HepG2 (cell line): ENCODE measurements around the gene ADCY7. TPM values are rescaled to one million over a fixed set of nuclear protein-coding genes. Genes with fewer than 3 reads are reported as not detected.

Experiments used
- BHLHE40 ChIP-seq: IDR thresholded peaks from 2 replicates; pipeline ENCODE4 v1.6.1; 2011; ENCODE audit warnings: low read length, improper control_type of control experiment
- CCAR2 ChIP-seq: fragments of 200-400 bp; formaldehyde crosslinking; optimal IDR thresholded peaks from 2 replicates; pipeline ENCODE3; 2018; ENCODE audit warnings: low read depth, mild to moderate bottlenecking, low read length, moderate library complexity
- NKX3-1 ChIP-seq: sonication (generic); formaldehyde crosslinking; IDR thresholded peaks from 2 replicates; pipeline ENCODE4 v1.5.0; 2020; ENCODE audit warnings: missing genetic modification reagents
- SCMH1 ChIP-seq: sonication (generic); formaldehyde crosslinking; IDR thresholded peaks from 2 replicates; pipeline ENCODE4 v1.9.0; 2021; ENCODE audit warnings: missing genetic modification reagents, mild to moderate bottlenecking, borderline replicate concordance
- SOX6 ChIP-seq, 2 experiments: fragments of 450-650 bp in 1 of 2; sonication (generic) in 1 of 2; formaldehyde crosslinking in 1 of 2; IDR thresholded peaks; 2 replicates each; pipeline versions ENCODE4 v1.4.0 to v1.6.1; 2017 to 2020; ENCODE audit warnings: antibody characterized with exemption in 1 of 2, mild to moderate bottlenecking in 1 of 2, missing genetic modification reagents in 1 of 2
- ZNF446 ChIP-seq: sonication (generic); formaldehyde crosslinking; IDR thresholded peaks from 2 replicates; pipeline ENCODE4 v1.5.0; 2020; ENCODE audit warnings: mild to moderate bottlenecking, missing genetic modification reagents
- ZNF496 ChIP-seq: sonication (generic); formaldehyde crosslinking; IDR thresholded peaks from 2 replicates; pipeline ENCODE4 v1.8.1; 2023; ENCODE audit warnings: mild to moderate bottlenecking, moderate library complexity, missing genetic modification reagents; ENCODE audit not compliant: insufficient replicate concordance
- ZNF777 ChIP-seq: sonication (generic); formaldehyde crosslinking; IDR thresholded peaks from 2 replicates; pipeline ENCODE4 v1.4.0; 2020; ENCODE audit warnings: missing genetic modification reagents
- polyA plus RNA-seq, 8 experiments: library from polyadenylated mRNA; depleted of rRNA in 3 of 8; stranded (reverse) in 7 of 8; unstranded in 1 of 8; fragments of >200 nt; fragmentation: Illumina TruSeq in 4 of 8; extraction: Trizol in 4 of 8; gene quantifications; 2 replicates each; pipeline versions ENCODE4 v1.2.1 to v1.2.3, GENCODE V29; 2011 to 2016; ENCODE audit warnings: low read depth in 4 of 8, missing spikeins in 1 of 8, mixed read lengths in 1 of 8; ENCODE audit not compliant: insufficient read depth in 1 of 8
- total RNA-seq, 5 experiments: library from RNA; depleted of rRNA; stranded (reverse); fragments of >200 nt; fragmentation: Illumina TruSeq; extraction: Trizol; gene quantifications; 2 replicates each; pipeline ENCODE4 v1.2.3, GENCODE V29; 2016; ENCODE audit warnings: low read depth in 1 of 5
- TF ChIP-seq, protein P1 (sequence below): IDR thresholded peaks from 2 replicates; pipeline ENCODE4 v1.6.1; 2016; ENCODE audit warnings: missing compliant biosample characterization, missing genetic modification reagents, borderline replicate concordance
- TF ChIP-seq, protein P2 (sequence below): sonication (generic); formaldehyde crosslinking; conservative IDR thresholded peaks from 2 replicates; pipeline ENCODE4 v1.4.0; 2020; ENCODE audit warnings: missing genetic modification reagents
- TF ChIP-seq, protein P3 (sequence below): sonication (generic); formaldehyde crosslinking; IDR thresholded peaks from 2 replicates; pipeline ENCODE4 v1.5.1; 2020; ENCODE audit warnings: mild to moderate bottlenecking, moderate library complexity, missing genetic modification reagents
- TF ChIP-seq, protein P4 (sequence below): sonication (generic); formaldehyde crosslinking; IDR thresholded peaks from 2 replicates; pipeline ENCODE4 v1.9.0; 2022; ENCODE audit warnings: low read depth, missing genetic modification reagents
- TF ChIP-seq, protein P5 (sequence below): sonication (generic); formaldehyde crosslinking; IDR thresholded peaks from 2 replicates; pipeline ENCODE4 v1.4.0; 2020; ENCODE audit warnings: missing genetic modification reagents

Gene ADCY7
- total and polyA plus RNA-seq, 2 of the 13 experiments (the other 11 are each of a cell fraction or from before 2014, with no cell fraction given), result 2.2 to 4.3 TPM

DNA sequence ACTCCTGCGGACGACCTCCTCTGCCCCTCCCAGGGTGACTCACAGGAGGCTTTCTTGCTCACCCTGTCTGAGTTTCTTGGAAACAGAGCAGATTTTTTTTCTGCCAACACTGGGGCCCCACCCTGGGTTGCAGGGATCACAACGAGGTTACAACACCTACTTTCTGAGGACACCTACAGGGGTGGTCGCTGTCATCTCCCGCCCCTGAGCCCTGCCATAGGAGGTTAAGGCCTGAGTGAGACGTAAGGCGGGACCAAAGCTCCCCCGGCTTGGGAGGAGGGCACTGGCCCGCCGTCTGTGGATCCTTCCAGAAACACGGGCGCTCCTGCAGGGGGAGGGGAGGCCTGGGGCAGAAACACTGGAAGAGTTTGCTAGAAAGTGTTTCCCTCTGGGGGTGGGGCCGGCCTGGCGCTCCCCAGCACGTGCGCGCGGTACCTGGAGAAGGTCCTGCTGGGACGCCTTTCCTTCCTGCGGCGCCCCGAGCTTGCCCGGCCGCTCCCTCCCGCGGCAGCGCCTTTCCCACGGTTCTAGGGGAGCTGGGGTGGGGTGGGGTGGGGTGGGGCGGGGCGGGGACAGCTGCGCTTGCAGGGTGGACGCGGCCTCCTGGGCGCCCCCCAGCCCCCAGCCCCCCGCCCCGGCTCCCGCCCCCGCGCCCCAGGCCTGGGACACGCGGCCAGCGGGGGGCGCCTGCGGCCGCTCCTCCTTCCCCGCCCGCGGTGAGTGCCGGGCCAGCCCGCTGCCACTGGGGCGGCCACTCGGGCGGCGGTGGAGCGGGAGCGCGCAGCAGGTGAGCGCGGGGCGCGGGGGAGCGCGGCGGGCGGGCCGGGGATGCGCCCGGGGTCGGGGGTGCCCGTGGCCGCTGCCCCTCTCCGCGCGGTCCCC, 20.7 kb upstream of the ADCY7 start (continued):
- TF ChIP-seq, protein P1, sequence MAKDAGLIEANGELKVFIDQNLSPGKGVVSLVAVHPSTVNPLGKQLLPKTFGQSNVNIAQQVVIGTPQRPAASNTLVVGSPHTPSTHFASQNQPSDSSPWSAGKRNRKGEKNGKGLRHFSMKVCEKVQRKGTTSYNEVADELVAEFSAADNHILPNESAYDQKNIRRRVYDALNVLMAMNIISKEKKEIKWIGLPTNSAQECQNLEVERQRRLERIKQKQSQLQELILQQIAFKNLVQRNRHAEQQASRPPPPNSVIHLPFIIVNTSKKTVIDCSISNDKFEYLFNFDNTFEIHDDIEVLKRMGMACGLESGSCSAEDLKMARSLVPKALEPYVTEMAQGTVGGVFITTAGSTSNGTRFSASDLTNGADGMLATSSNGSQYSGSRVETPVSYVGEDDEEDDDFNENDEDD, result peak; percentile 33; the same call in 1 of the 2 replicates
- TF ChIP-seq BHLHE40 (peak; percentile 72), ZNF496 (CRISPR knock-in tag) (no peak), SCMH1 (CRISPR knock-in tag) (no peak), ZNF446 (no peak), NKX3-1 (no peak), SOX6 (IDR thresholded peaks at IDR 0.05) (no peak), SOX6 (CRISPR knock-in tag; IDR thresholded peaks at IDR 0.05) (no peak), CCAR2 (no peak), ZNF777 (CRISPR knock-in tag) (peak; percentile 85)
- TF ChIP-seq, protein P2, sequence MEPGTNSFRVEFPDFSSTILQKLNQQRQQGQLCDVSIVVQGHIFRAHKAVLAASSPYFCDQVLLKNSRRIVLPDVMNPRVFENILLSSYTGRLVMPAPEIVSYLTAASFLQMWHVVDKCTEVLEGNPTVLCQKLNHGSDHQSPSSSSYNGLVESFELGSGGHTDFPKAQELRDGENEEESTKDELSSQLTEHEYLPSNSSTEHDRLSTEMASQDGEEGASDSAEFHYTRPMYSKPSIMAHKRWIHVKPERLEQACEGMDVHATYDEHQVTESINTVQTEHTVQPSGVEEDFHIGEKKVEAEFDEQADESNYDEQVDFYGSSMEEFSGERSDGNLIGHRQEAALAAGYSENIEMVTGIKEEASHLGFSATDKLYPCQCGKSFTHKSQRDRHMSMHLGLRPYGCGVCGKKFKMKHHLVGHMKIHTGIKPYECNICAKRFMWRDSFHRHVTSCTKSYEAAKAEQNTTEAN (CRISPR knock-in tag), result no peak
- TF ChIP-seq, protein P3, sequence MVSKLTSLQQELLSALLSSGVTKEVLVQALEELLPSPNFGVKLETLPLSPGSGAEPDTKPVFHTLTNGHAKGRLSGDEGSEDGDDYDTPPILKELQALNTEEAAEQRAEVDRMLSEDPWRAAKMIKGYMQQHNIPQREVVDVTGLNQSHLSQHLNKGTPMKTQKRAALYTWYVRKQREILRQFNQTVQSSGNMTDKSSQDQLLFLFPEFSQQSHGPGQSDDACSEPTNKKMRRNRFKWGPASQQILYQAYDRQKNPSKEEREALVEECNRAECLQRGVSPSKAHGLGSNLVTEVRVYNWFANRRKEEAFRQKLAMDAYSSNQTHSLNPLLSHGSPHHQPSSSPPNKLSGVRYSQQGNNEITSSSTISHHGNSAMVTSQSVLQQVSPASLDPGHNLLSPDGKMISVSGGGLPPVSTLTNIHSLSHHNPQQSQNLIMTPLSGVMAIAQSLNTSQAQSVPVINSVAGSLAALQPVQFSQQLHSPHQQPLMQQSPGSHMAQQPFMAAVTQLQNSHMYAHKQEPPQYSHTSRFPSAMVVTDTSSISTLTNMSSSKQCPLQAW, result 0 out of 2 replicates have a peak, but pooled peaks have one; percentile 48
- TF ChIP-seq, protein P4, sequence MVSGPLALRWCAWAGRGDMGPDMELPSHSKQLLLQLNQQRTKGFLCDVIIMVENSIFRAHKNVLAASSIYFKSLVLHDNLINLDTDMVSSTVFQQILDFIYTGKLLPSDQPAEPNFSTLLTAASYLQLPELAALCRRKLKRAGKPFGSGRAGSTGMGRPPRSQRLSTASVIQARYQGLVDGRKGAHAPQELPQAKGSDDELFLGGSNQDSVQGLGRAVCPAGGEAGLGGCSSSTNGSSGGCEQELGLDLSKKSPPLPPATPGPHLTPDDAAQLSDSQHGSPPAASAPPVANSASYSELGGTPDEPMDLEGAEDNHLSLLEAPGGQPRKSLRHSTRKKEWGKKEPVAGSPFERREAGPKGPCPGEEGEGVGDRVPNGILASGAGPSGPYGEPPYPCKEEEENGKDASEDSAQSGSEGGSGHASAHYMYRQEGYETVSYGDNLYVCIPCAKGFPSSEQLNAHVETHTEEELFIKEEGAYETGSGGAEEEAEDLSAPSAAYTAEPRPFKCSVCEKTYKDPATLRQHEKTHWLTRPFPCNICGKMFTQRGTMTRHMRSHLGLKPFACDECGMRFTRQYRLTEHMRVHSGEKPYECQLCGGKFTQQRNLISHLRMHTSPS (CRISPR knock-in tag), result no peak
- TF ChIP-seq, protein P5, sequence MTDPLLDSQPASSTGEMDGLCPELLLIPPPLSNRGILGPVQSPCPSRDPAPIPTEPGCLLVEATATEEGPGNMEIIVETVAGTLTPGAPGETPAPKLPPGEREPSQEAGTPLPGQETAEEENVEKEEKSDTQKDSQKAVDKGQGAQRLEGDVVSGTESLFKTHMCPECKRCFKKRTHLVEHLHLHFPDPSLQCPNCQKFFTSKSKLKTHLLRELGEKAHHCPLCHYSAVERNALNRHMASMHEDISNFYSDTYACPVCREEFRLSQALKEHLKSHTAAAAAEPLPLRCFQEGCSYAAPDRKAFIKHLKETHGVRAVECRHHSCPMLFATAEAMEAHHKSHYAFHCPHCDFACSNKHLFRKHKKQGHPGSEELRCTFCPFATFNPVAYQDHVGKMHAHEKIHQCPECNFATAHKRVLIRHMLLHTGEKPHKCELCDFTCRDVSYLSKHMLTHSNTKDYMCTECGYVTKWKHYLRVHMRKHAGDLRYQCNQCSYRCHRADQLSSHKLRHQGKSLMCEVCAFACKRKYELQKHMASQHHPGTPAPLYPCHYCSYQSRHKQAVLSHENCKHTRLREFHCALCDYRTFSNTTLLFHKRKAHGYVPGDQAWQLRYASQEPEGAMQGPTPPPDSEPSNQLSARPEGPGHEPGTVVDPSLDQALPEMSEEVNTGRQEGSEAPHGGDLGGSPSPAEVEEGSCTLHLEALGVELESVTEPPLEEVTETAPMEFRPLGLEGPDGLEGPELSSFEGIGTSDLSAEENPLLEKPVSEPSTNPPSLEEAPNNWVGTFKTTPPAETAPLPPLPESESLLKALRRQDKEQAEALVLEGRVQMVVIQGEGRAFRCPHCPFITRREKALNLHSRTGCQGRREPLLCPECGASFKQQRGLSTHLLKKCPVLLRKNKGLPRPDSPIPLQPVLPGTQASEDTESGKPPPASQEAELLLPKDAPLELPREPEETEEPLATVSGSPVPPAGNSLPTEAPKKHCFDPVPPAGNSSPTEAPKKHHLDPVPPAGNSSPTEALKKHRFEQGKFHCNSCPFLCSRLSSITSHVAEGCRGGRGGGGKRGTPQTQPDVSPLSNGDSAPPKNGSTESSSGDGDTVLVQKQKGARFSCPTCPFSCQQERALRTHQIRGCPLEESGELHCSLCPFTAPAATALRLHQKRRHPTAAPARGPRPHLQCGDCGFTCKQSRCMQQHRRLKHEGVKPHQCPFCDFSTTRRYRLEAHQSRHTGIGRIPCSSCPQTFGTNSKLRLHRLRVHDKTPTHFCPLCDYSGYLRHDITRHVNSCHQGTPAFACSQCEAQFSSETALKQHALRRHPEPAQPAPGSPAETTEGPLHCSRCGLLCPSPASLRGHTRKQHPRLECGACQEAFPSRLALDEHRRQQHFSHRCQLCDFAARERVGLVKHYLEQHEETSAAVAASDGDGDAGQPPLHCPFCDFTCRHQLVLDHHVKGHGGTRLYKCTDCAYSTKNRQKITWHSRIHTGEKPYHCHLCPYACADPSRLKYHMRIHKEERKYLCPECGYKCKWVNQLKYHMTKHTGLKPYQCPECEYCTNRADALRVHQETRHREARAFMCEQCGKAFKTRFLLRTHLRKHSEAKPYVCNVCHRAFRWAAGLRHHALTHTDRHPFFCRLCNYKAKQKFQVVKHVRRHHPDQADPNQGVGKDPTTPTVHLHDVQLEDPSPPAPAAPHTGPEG (CRISPR knock-in tag), result 0 out of 2 replicates have a peak, but pooled peaks have one; percentile 17
